AG04450 (cell line): ENCODE data around the gene ARL10. TPM values are rescaled to one million over a fixed set of nuclear protein-coding genes. Genes with fewer than 3 reads are reported as not detected.

Experiments
- CTCF ChIA-PET: fragments of 300-600, 350-600 bp; formaldehyde crosslinking; extraction: SDS; loops from one replicate; lab custom pipeline; 2022; ENCODE audit warnings: antibody characterized with exemption, inconsistent platforms; lab: Charles Lee
- POLR2A ChIA-PET: fragments of 350-600 bp; formaldehyde crosslinking; extraction: SDS; loops from one replicate; lab custom pipeline; 2021; ENCODE audit warnings: antibody characterized with exemption, inconsistent platforms; lab: Yijun Ruan, JAX
- DNase-seq: peaks from one replicate; pipeline ENCODE4 v3.0.0-alpha.2; 2011; ENCODE audit warnings: low read depth, low spot score
- H3K27ac ChIP-seq: one replicate; pipeline ENCODE4 v1.5.1; 2012; ENCODE audit warnings: low read depth, low read length, control low read depth
- H3K27me3 ChIP-seq: one replicate; pipeline ENCODE4 v1.6.0; 2012; ENCODE audit warnings: low read length; ENCODE audit not compliant: control insufficient read depth, insufficient read depth
- H3K4me3 ChIP-seq: 2 replicates; pipeline ENCODE4 v1.5.1; 2011; ENCODE audit warnings: mild to moderate bottlenecking, low read depth, low read length, control low read depth
- H3K9me3 ChIP-seq: 2 replicates; pipeline ENCODE4 v1.5.1; 2012; ENCODE audit warnings: low read length; ENCODE audit not compliant: control insufficient read depth, insufficient read depth
- polyA plus RNA-seq: library from polyadenylated mRNA; depleted of rRNA; stranded (reverse); fragments of >200 nt; gene quantifications from 2 replicates; pipeline ENCODE4 v1.2.3, GENCODE V29; 2011
- TF ChIP-seq, protein P1 (sequence below): IDR thresholded peaks from 2 replicates; pipeline ENCODE4 v1.5.1; 2011; ENCODE audit warnings: low read depth, low read length, control low read depth, inconsistent platforms

ARL10 gene
- polyA plus RNA-seq, 1 experiment: 5.4 TPM

DNA sequence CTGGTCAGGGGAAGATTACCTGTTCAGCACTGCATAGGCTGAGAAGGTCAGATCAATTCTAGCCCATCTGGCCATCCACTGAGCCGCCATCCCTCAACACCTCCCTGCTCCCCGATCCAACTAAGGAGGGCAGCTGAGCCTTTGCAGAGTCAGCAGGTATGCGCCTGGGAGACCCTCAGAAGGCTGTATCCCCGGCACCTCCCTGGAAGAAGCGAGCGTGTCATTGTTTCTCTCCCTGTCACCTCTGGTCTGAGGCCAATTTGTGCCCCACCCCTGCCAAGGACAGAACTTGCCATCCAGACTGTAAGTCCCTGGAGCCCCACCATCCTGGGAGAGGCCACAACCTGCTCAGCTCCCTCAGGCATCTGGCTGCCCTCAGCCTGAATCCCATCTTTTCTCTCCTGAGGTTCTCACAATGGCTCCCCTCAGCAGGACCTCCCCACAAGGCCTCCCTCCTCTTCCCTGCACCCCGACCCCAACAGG is 48.5 kb downstream of the ARL10 start:
- Histone ChIP-seq H3K9me3 (no peaks in the 10 kb centered on the region; the same call in 1 of the 2 replicates), H3K27ac (no peak overlapping the region), H3K27me3 (no peaks in the 10 kb centered on the region), H3K4me3 (no peak overlapping the region)
- DNase-seq: no peak
- CTCF ChIA-PET: interaction anchor here (0.6 to 1.1 kb wide), 3 partner anchors 23 to 684 kb away, joined by 3 to 5 read pairs (median 3); no protein-coding TSS in a partner anchor
- POLR2A ChIA-PET: no interaction called here
- TF ChIP-seq, protein P1, sequence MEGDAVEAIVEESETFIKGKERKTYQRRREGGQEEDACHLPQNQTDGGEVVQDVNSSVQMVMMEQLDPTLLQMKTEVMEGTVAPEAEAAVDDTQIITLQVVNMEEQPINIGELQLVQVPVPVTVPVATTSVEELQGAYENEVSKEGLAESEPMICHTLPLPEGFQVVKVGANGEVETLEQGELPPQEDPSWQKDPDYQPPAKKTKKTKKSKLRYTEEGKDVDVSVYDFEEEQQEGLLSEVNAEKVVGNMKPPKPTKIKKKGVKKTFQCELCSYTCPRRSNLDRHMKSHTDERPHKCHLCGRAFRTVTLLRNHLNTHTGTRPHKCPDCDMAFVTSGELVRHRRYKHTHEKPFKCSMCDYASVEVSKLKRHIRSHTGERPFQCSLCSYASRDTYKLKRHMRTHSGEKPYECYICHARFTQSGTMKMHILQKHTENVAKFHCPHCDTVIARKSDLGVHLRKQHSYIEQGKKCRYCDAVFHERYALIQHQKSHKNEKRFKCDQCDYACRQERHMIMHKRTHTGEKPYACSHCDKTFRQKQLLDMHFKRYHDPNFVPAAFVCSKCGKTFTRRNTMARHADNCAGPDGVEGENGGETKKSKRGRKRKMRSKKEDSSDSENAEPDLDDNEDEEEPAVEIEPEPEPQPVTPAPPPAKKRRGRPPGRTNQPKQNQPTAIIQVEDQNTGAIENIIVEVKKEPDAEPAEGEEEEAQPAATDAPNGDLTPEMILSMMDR: no peak

DNA sequence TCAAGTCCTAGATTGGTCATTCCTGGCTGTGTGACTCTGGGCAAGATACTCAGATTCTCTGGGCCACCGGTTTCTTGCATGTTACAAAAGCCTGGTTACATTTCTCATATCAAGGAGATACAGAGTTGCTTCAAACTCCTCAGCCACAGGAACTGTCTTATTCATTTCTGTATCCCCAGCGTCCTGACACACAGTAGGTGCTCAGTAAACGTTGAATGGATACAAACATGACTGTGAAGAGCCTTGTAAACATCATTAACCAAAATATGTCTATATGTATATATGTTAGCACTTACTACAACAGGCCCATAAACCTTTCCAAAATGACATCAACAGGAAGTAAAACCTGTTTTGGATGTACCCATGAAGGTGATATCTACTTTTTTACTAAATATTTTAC is 49.4 kb downstream of the ARL10 start:
- ChIA-PET CTCF (interaction anchor here (1.7 to 2.3 kb wide), 2 partner anchors 12 to 33 kb away, joined by 5 to 14 read pairs; partner anchors contain the start of gene FAF2), POLR2A (interaction anchor here (0.7 kb wide), 1 partner anchor 92 kb away, joined by 3 read pairs; no protein-coding TSS in a partner anchor)
- DNase-seq: no peak
- no peaks in the 10 kb centered on the region; the same call in 1 of the 2 replicates for H3K9me3 ChIP-seq
- H3K27me3 ChIP-seq: no peaks in the 10 kb centered on the region
- H3K4me3 ChIP-seq: no peak overlapping the region
- H3K27ac ChIP-seq: no peak overlapping the region
- TF ChIP-seq, protein P1: no peak

DNA sequence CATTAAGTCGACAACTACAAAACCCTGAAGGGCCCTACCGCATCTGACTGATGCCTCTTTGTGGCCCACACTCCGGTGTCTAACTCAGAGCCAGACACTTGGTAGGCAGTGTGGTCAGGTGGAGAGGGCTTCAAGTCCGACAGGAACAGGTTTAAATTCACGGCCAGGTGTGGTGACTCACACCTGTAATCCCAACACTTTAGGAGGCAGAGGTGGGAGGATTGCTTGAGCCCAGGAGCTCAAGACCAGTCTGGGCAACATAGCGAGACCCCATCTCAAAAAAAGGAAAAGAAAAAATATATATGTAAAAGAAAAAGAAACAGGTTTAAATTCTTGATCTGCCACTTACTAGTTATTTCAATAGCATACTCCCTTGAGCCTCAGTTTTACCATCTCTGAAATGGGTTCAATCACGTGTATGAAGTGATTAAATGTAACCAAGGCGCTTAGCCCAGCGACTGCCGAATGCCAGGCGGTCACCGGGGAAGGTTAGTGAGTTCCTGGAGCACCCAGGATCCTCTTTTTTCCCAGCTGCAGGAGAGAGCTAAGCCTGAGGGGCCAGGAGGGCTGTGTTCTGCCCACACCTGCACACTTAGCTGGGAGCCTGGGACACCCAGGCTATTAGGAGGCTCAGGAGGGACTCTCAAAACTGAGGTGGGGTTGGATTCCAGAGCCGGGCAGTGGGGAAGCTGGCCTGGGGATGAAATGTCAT is 50.1 kb downstream of the ARL10 start:
- CTCF ChIA-PET: interaction anchor here (0.6 to 2.3 kb wide), 10 partner anchors 11 to 243 kb away, joined by 3 to 14 read pairs (median 4); partner anchors contain the start of gene FAF2
- TF ChIP-seq, protein P1: no peak
- DNase-seq: no peak
- Histone ChIP-seq H3K4me3 (peak overlapping the region; percentile 76), H3K27me3 (no peaks in the 10 kb centered on the region), H3K27ac (no peak overlapping the region), H3K9me3 (no peaks in the 10 kb centered on the region; the same call in 1 of the 2 replicates)
- POLR2A ChIA-PET: interaction anchor here (1.5 to 2.0 kb wide), 3 partner anchors 32 to 122 kb away, joined by 3 to 15 read pairs (median 9); partner anchors contain the start of genes FAF2 and RNF44

DNA sequence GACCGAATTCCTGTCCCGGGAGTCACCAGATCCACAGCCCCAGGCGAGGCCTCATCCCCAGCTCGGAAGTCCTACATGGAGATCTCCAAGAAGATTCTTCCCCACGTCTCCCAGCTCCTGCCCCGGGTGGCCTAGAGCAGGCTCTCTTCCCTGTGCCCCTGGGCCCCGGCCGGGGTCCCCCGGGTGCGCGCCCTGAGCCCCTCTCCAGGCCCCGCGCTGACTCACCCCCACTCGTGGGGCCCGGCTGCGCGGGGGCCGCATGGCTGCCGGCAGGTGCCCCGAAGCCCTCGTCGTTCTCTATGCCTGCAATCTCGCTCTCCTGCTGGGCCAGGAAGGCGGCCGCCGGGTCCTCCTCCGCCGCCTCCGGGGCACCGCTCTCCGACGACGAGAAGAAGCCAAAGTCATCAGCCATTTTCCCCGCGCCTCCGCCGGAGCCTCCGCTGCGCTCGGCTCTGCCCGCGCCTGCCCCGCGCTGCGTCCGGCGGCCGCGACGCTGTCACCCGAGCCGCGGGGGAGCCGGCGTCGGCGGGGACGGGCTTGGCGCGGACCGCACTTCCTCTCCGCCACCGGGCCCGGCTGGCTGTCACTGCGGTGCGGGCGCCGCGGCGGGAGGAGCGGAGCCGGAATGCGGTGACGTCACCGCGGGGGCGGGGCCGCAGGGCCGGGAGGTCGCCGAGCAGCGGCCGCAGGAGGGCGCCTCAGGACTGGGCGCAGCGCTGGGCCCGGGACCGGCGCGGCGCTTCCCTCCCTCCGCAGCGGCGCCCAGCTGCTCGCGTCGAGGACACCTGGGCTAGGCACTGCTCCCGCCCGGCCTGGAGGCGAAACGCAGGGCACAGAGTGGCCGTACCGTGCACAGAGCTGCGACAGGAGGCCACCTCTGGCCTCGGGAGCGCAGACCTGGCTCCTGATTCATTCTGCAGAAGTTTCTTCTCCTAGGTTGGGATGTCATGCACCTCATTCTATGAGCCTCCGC is 51.0 kb downstream of the ARL10 start, which contains the start of gene CLTB:
CLTB (minus strand) TSS at position 588 of the 973 bp plus-strand sequence; CDS start at position 412, 176 bp downstream.
- DNase-seq: no peak
- ChIA-PET POLR2A (interaction anchor here (1.5 to 2.0 kb wide), 3 partner anchors 31 to 121 kb away, joined by 3 to 15 read pairs (median 9); partner anchors contain the start of genes FAF2 and RNF44), CTCF (interaction anchor here (0.6 to 2.3 kb wide), 23 partner anchors 8 to 242 kb away, joined by 3 to 14 read pairs (median 4); partner anchors contain the start of genes EIF4E1B, FAF2 and SNCB)
- peak within 1 kb of the TSS; percentile 76 for H3K4me3 ChIP-seq
- TF ChIP-seq, protein P1: peak; percentile 43
- no peaks in the 10 kb centered on the region; the same call in 1 of the 2 replicates for H3K9me3 ChIP-seq
- peak within 1 kb of the TSS; percentile 39 for H3K27ac ChIP-seq
- no peaks in the 10 kb centered on the region for H3K27me3 ChIP-seq
